Measurements from ENCODE around the gene B4GALT5.

DNA sequence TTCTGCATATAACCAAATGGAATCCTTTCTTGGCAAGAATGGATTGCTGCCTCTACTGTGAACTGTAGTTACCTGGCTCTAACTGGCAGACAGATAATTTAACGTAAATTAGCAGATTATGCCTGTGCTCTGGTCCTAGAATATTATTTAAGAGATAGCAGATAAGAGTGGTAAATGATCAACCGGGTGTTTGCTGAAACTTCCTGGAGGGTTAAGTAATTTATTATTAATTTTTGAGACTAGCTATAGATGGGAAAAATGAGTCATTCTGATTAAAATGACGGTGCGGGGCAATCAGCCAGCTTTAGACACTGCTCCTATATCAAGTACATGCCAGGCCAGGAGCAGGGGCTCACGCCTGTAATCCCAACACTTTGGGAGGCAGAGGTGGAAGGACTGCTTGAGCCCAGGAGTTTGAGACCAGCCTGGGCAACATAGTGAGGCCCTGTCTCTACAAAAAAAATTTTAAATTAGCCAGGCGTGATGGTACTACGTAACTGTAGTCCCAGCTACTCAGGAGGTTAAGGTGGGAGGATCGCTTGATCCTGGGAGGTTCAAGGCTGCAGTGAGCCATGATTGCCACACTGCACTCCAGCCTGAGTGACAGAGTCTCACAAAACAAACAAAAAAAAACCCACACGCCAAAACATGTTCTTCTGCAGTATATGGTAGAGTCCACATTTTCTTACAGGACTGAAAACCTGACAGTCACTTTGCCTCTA is 22.6 kb downstream of the B4GALT5 start:
- TF ChIP-seq CTCF (IDR thresholded peaks at IDR 0.05), result no peak
- peak in 1 of 2 donors; percentile 18 for TF ChIP-seq POLR2A (IDR thresholded peaks at IDR 0.05)
